ENCODE data around the gene ARF1. TPM values are rescaled to one million over a fixed set of nuclear protein-coding genes. Genes with fewer than 3 reads are reported as not detected.

The ARF1 gene
- total and polyA plus RNA-seq, 7 donors = 176 to 612 (median 295) TPM

DNA sequence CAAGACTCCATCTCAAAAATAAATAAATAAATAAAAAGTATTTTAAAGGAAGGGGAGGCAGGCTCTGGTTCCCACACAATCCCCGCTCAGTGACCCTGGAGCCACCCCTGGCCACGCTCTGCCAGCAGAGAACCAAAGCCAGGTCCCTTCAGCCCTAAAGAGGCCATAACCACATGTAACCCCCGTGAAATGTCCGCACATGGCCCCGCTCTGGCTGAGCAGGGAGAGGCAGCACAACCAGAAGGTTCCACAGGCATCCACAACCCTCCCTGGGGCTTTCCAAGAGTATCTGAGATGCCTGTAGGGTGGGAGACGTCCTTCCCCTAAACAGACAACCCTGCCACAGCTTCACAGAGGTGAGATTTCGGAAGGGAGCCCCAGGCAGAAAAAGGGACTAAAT is 1.4 kb upstream of the ARF1 start:
- Histone ChIP-seq H3K36me3 (ENCODE audit: insufficient read depth in 1 of 2, low read depth in 1 of 2) (no peaks in the 10 kb centered on the region), H3K27ac (no peak overlapping the region), H3K4me1 (peaks cover 30% of the 10 kb centered on the region), H3K27me3 (ENCODE audit: insufficient read depth in 3 of 3, low read length in 2 of 3) (peaks cover 0 to under 1% (median 0%) of the 10 kb centered on the region in 3 donors), H3K9me3 (no peaks in the 10 kb centered on the region), H3K4me3 (peak overlapping the region; percentile 99)
- DNase-seq = peak; percentile 11 to 56
- intact Hi-C loops (cut with DNase I) = loop anchor here in 1 of 2 donors (10.0 kb wide), 1 partner anchor 346 kb away; the partner anchor contains the start of genes JMJD4 and SNAP47
- 71 to 83% (median 72%) methylated on average over 7 of the region's 7 CpGs for WGBS, 3 donors
- no peak for ATAC-seq
- TF ChIP-seq, protein P1, sequence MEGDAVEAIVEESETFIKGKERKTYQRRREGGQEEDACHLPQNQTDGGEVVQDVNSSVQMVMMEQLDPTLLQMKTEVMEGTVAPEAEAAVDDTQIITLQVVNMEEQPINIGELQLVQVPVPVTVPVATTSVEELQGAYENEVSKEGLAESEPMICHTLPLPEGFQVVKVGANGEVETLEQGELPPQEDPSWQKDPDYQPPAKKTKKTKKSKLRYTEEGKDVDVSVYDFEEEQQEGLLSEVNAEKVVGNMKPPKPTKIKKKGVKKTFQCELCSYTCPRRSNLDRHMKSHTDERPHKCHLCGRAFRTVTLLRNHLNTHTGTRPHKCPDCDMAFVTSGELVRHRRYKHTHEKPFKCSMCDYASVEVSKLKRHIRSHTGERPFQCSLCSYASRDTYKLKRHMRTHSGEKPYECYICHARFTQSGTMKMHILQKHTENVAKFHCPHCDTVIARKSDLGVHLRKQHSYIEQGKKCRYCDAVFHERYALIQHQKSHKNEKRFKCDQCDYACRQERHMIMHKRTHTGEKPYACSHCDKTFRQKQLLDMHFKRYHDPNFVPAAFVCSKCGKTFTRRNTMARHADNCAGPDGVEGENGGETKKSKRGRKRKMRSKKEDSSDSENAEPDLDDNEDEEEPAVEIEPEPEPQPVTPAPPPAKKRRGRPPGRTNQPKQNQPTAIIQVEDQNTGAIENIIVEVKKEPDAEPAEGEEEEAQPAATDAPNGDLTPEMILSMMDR (IDR thresholded peaks at IDR 0.05) = no peak

DNA sequence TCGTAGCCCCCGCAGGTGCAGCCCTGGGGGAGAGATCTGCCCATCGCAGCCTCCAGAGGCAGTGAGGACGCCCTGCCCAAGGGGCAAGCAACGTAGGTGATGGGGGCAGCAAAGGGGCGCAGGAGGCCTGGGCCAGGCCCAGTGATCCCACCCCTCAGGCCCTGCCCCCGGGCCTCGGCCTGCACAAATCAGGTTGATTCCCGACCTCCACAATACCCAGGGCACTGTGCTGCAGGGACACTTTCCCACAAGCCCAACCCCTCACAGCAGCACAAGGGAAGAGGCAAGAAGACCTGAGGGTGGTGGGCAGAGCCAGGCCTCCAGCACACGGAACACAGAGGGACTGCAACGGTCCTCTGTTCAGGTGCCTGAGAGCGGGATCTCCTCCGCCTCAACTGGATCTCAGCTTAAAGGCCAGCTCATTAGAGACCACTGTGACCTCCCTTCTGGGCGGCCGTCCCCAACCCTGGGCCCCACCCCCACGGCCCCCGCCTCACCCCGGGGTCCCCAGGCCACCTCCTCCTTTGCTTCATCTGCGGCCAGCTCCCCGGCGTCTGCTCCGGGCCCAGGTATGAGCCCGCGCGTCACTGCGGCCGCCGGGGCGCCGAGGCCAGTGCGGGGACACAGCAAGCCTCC is 812 bp upstream of the ARF1 start:
- H3K36me3 ChIP-seq (ENCODE audit: insufficient read depth in 1 of 2, low read depth in 1 of 2) = no peaks in the 10 kb centered on the region
- WGBS, 3 donors = 11 to 16% (median 15%) methylated on average over 28 to 31 of the region's 31 CpGs
- no peaks in the 10 kb centered on the region for H3K9me3 ChIP-seq
- peak; percentile 19 to 54 for DNase-seq
- H3K27ac ChIP-seq = peak overlapping the region; percentile 100
- intact Hi-C loops (cut with DNase I) = loop anchor here in 1 of 2 donors (10.0 kb wide), 1 partner anchor 347 kb away; the partner anchor contains the start of genes JMJD4 and SNAP47
- H3K4me1 ChIP-seq = peaks cover 36% of the 10 kb centered on the region
- TF ChIP-seq, protein P1 (IDR thresholded peaks at IDR 0.05) = no peak
- peak overlapping the region; percentile 99 for H3K4me3 ChIP-seq
- peak in 3 of 4 donors; percentile 14 to 22 (median 21) for ATAC-seq
- H3K27me3 ChIP-seq (ENCODE audit: insufficient read depth in 3 of 3, low read length in 2 of 3) = no peaks in the 10 kb centered on the region

DNA sequence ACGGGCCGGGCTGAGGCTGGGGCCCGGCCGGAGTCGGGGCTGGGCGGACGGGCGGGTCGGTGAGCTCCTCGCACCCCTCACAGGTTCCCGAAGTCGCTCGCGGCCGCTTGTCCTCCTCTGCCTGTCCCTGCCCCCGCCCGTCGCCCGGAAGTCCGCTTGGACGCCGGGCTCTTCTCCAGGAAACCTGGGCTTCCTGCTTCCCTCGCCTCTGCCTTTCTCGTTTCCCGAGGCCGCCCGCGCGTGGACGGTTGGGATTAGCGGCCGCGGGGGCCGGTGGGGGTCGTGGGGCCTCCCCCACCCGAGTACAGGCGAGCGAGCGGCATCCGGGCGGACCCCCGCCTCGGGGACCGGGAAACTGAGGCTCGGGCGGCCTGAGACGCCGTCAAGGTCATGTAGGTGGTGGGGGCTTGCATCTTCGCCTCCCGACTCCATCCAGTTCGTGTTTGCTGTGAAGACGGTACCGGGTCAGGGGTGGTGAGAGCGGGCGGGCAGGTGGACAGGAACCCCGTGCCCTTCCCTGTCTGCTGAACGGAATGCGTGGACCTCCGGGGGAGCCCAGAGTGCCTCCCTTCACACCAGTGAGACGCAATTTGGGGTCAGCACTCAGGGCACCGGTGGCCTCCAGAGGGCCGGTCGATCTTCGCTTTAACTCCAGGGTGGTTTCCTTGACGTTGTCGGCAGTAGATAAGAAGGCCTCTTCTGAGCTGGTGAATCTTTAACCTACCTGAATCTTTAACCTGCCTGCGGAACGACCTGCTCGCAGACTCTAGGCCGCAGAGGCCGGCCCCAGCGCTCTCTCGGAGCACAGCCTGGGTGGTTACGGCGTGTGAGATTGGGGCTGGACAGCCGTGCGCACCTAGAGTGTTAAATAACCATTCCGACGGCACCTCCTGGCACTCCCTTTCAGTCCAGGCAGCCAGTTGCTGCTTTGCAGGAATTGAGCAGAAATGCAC is 686 bp downstream of the ARF1 start:
- Histone ChIP-seq H3K27me3 (ENCODE audit: insufficient read depth in 3 of 3, low read length in 2 of 3) (no peaks in the 10 kb centered on the region), H3K27ac (peak overlapping the region; percentile 100), H3K36me3 (ENCODE audit: insufficient read depth in 1 of 2, low read depth in 1 of 2) (peaks cover 0 to under 1% of the 10 kb centered on the region in 2 donors), H3K4me1 (peaks cover 51% of the 10 kb centered on the region), H3K4me3 (peak overlapping the region; percentile 99), H3K9me3 (no peaks in the 10 kb centered on the region)
- TF ChIP-seq, protein P1 (IDR thresholded peaks at IDR 0.05) = no peak
- DNase-seq = peak; percentile 69 to 86
- peak; percentile 16 to 30 (median 24) for ATAC-seq
- intact Hi-C loops (cut with DNase I) = loop anchor here in 1 of 2 donors (10.0 kb wide), 1 partner anchor 348 kb away; the partner anchor contains the start of genes JMJD4 and SNAP47
- WGBS, 3 donors = 0 to 1% (median 0%) methylated on average over 56 to 79 of the region's 79 CpGs

DNA sequence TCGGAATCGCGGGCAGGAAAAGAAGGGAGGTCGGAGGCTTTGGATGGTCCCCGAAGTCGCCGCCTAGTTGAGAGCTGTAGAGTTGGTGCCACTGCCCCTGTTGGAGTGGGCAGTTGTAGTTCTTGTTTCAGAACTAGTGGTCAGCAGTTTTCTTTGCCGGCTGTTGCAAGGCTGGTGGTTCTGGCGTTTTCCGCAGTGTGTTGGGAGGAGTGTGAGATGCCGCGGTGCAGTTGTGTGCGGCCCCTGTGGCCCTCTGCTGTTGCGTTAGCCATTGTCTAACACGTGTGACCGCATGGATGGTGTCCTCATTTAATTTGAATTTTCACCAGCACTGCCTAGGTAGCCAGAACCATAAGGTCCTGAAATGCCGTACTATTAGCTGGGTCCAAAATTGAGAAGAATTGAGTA is 1.4 kb downstream of the ARF1 start:
- Histone ChIP-seq H3K4me3 (peak overlapping the region; percentile 99), H3K4me1 (peaks cover 58% of the 10 kb centered on the region), H3K9me3 (no peaks in the 10 kb centered on the region), H3K36me3 (ENCODE audit: insufficient read depth in 1 of 2, low read depth in 1 of 2) (peaks cover 0 to 5% of the 10 kb centered on the region in 2 donors), H3K27me3 (ENCODE audit: insufficient read depth in 3 of 3, low read length in 2 of 3) (no peaks in the 10 kb centered on the region), H3K27ac (peak overlapping the region; percentile 100)
- TF ChIP-seq, protein P1 (IDR thresholded peaks at IDR 0.05) = no peak
- intact Hi-C loops (cut with DNase I) = loop anchor here in 1 of 2 donors (2.0 to 10.0 kb wide), 2 partner anchors 19 to 349 kb away; partner anchors contain the start of genes C1orf35, JMJD4 and SNAP47
- ATAC-seq (peak; percentile 8 to 32 (median 16)), DNase-seq (peak; percentile 34 to 69)
- WGBS, 3 donors = 1 to 3% (median 2%) methylated on average over 17 of the region's 17 CpGs
